ENCODE measurements around the gene PRKD2.

Gene PRKD2

DNA sequence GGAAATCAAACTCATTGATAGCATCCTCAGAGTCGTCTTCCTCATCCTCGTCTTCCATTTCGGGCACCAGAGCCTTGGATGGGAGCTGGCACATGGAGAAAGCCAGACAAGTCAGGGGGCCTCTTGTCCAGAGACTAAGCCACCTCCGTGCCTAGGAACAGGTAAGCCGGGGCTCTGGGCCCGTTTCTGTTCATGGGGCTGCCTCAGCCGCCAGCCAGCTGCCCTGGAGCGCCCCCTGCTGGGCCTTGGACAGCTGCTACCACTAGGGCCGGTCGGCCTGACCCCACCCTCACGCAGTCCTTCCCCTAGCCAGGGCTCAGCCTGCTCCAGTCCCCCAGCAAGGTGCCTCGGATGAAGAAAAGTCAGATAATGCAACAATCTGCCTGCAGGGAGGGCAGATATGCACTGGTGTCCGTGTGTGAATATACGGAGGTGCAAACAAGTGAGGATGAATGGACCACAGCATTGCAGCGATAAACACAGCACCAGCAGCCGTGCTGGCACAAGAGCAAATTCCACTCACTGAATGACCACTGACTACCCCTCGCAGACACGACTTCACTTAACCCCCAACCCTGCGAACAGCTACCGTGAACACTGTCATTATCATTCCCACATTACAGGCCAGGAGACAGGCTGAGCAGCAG, 11.9 kb upstream of the PRKD2 start:
- DNase-seq (ENCODE audit: low read depth, low spot score): no peak
- no peak overlapping the region for H3K4me3 ChIP-seq
- peaks cover 93% of the 10 kb centered on the region for H3K36me3 ChIP-seq (ENCODE audit: insufficient read depth, low read length)
- no peaks in the 10 kb centered on the region for H3K9me3 ChIP-seq (ENCODE audit: low read depth, low read length)
- no peak for TF ChIP-seq FOXP2 (optimal IDR thresholded peaks at IDR 0.05; ENCODE audit: control extremely low read depth, extremely low read length, insufficient read depth)
- TF ChIP-seq POLR2AphosphoS5 (IDR thresholded peaks at IDR 0.05; ENCODE audit: borderline replicate concordance, low read depth, low read length): no peak
- TF ChIP-seq EZH2 (IDR thresholded peaks at IDR 0.05): no peak
- H3K27ac ChIP-seq: no peak overlapping the region
- no peak overlapping the region for H3K9ac ChIP-seq (ENCODE audit: insufficient read length)

DNA sequence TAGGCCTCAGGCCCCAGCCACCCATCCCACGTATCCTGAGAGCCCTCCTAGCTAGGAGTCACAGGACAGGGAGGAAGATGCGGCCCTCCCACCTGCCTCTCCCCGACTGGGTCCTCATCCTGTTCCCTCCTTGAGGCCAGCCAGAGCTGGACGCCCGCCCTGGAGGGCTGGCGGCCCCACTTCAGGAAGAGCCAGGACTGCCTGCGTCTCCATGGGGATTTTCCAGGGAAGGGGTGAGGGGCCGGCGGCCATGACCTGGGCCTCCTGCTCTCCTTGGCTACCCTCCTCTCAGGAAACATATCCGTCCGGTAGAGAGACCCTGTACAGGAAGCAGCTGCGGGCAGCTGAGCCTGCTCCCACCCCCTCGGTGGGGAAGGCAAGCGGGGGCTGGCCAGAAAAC, 11.3 kb upstream of the PRKD2 start:
- no peak overlapping the region for H3K4me3 ChIP-seq
- DNase-seq (ENCODE audit: low read depth, low spot score): no peak
- H3K9me3 ChIP-seq (ENCODE audit: low read depth, low read length): no peaks in the 10 kb centered on the region
- TF ChIP-seq FOXP2 (optimal IDR thresholded peaks at IDR 0.05; ENCODE audit: control extremely low read depth, extremely low read length, insufficient read depth) (no peak), POLR2AphosphoS5 (IDR thresholded peaks at IDR 0.05; ENCODE audit: borderline replicate concordance, low read depth, low read length) (no peak), EZH2 (IDR thresholded peaks at IDR 0.05) (no peak)
- no peak overlapping the region for H3K9ac ChIP-seq (ENCODE audit: insufficient read length)
- no peak overlapping the region for H3K27ac ChIP-seq
- H3K36me3 ChIP-seq (ENCODE audit: insufficient read depth, low read length): peaks cover 93% of the 10 kb centered on the region; the same call in 1 of the 2 replicates

DNA sequence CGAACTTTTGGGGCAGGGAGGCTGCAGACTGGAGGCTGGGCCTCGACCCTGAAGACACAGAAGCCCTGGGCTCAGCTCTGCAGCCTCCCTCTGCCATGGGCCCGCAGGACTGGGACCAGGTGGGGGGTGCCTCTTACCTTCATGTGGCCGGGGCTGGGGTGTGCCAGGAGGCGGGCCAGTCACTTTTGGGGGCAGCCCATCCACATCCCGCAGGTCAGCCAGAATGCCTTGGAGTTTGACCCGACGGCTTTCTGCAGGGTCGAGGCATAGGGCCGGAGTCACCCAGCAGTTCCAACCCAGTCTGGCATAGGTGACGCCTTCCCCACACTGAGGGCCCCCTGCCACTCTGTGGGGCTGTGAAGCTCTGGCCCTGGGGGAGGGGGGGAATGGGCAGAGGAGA, 10.8 kb upstream of the PRKD2 start:
- Histone ChIP-seq H3K4me3 (no peak overlapping the region), H3K9me3 (ENCODE audit: low read depth, low read length) (no peaks in the 10 kb centered on the region), H3K27ac (no peak overlapping the region), H3K36me3 (ENCODE audit: insufficient read depth, low read length) (peaks cover 93% of the 10 kb centered on the region; the same call in 1 of the 2 replicates), H3K9ac (ENCODE audit: insufficient read length) (no peak overlapping the region)
- TF ChIP-seq FOXP2 (optimal IDR thresholded peaks at IDR 0.05; ENCODE audit: control extremely low read depth, extremely low read length, insufficient read depth) (no peak), EZH2 (IDR thresholded peaks at IDR 0.05) (no peak), POLR2AphosphoS5 (IDR thresholded peaks at IDR 0.05; ENCODE audit: borderline replicate concordance, low read depth, low read length) (no peak)
- no peak for DNase-seq (ENCODE audit: low read depth, low spot score)

GRCh38 chr19:46726971-46727501, 10.1 kb upstream of the PRKD2 start:
- H3K4me3 ChIP-seq: no peak overlapping the region
- no peak for DNase-seq (ENCODE audit: low read depth, low spot score)
- TF ChIP-seq EZH2 (IDR thresholded peaks at IDR 0.05) (no peak), POLR2AphosphoS5 (IDR thresholded peaks at IDR 0.05; ENCODE audit: borderline replicate concordance, low read depth, low read length) (no peak), FOXP2 (optimal IDR thresholded peaks at IDR 0.05; ENCODE audit: control extremely low read depth, extremely low read length, insufficient read depth) (no peak)
- peaks cover 94% of the 10 kb centered on the region; the same call in 1 of the 2 replicates for H3K36me3 ChIP-seq (ENCODE audit: insufficient read depth, low read length)
- H3K9ac ChIP-seq (ENCODE audit: insufficient read length): no peak overlapping the region
- H3K27ac ChIP-seq: no peak overlapping the region
- H3K9me3 ChIP-seq (ENCODE audit: low read depth, low read length): no peaks in the 10 kb centered on the region

- H3K27ac ChIP-seq: no peak overlapping the region
- H3K4me3 ChIP-seq: no peak overlapping the region
- no peaks in the 10 kb centered on the region for H3K9me3 ChIP-seq (ENCODE audit: low read depth, low read length)
- peaks cover 94% of the 10 kb centered on the region; the same call in 1 of the 2 replicates for H3K36me3 ChIP-seq (ENCODE audit: insufficient read depth, low read length)
- TF ChIP-seq EZH2 (IDR thresholded peaks at IDR 0.05): no peak
- TF ChIP-seq POLR2AphosphoS5 (IDR thresholded peaks at IDR 0.05; ENCODE audit: borderline replicate concordance, low read depth, low read length): no peak
- TF ChIP-seq FOXP2 (optimal IDR thresholded peaks at IDR 0.05; ENCODE audit: control extremely low read depth, extremely low read length, insufficient read depth): no peak
- H3K9ac ChIP-seq (ENCODE audit: insufficient read length): no peak overlapping the region
- DNase-seq (ENCODE audit: low read depth, low spot score): no peak
Measured at GRCh38 chr19:46726551-46726950, 9.6 kb upstream of the PRKD2 start.

DNA sequence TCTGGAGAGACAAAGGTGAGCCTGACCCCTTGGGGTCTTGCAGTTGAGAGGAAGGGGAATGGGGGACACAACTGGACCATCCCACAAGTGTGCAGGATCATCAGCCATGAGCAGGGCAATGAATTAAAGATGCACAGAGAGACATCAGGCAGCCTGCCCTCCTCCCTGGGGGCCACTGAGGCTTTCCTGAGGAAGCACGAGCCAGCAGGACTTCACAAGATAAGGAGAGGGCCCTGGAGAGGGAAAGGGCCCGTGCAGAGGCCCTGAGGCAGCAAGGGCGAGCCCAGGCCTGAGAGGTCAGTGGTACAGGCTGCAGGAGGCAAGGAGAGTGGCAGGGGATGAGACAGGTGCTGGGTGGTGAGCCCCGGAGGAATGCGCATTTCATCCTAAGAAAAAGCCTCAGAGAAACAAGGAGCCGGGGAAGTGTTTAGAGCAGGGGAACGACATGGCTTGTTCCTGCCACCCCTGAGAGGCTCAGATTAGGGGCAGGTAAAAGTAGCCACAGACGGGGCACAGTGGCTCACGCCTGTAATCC, 9.0 kb upstream of the PRKD2 start:
- Histone ChIP-seq H3K4me3 (no peak overlapping the region), H3K9ac (ENCODE audit: insufficient read length) (no peak overlapping the region), H3K27ac (no peak overlapping the region), H3K9me3 (ENCODE audit: low read depth, low read length) (no peaks in the 10 kb centered on the region), H3K36me3 (ENCODE audit: insufficient read depth, low read length) (peaks cover 94% of the 10 kb centered on the region; the same call in 1 of the 2 replicates)
- no peak for TF ChIP-seq POLR2AphosphoS5 (IDR thresholded peaks at IDR 0.05; ENCODE audit: borderline replicate concordance, low read depth, low read length)
- no peak for TF ChIP-seq FOXP2 (optimal IDR thresholded peaks at IDR 0.05; ENCODE audit: control extremely low read depth, extremely low read length, insufficient read depth)
- TF ChIP-seq EZH2 (IDR thresholded peaks at IDR 0.05): no peak
- DNase-seq (ENCODE audit: low read depth, low spot score): no peak

DNA sequence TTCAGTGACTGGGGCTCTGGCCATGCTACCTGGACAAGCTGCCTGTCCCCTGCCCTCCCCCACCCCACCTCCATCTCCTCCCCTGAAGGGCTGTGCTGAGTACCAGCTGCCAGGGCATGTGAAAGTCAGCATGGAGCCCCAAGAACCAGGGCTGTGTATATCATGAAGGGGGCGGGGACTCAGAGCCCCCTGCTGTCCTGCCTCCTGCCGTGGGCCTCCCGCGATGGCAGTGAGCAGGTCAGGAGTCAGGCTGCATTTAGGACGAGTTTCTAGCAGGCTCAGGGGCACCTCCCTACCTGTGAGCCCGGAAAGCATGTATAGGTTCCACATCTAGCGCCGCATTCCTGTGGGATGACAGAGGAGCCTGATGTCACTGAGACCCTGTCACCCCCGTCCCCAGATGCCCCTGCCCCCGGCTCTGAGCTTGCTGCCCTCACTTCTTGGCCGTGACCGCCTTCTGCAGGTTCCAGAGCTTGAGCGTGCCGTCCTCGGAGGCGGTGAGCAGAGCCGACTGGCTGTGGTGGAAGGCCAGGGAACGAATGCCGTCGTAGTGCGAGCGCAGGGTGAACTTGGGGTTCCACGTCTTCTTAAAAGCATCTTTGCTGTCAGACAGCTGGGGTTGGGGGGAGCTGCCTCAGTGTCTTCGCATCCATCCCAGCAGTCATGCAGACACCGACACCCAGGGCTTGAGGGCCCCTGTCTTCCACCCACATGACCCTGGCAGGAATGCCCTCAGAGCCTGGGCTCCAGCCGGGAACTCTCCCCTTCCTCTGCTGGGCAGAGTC, 8.3 kb upstream of the PRKD2 start:
- no peak for TF ChIP-seq POLR2AphosphoS5 (IDR thresholded peaks at IDR 0.05; ENCODE audit: borderline replicate concordance, low read depth, low read length)
- TF ChIP-seq EZH2 (IDR thresholded peaks at IDR 0.05): no peak
- no peak for TF ChIP-seq FOXP2 (optimal IDR thresholded peaks at IDR 0.05; ENCODE audit: control extremely low read depth, extremely low read length, insufficient read depth)
- Histone ChIP-seq H3K4me3 (no peak overlapping the region), H3K9me3 (ENCODE audit: low read depth, low read length) (no peaks in the 10 kb centered on the region), H3K36me3 (ENCODE audit: insufficient read depth, low read length) (peaks cover 94% of the 10 kb centered on the region; the same call in 1 of the 2 replicates), H3K27ac (no peak overlapping the region), H3K9ac (ENCODE audit: insufficient read length) (no peak overlapping the region)
- DNase-seq (ENCODE audit: low read depth, low spot score): no peak

DNA sequence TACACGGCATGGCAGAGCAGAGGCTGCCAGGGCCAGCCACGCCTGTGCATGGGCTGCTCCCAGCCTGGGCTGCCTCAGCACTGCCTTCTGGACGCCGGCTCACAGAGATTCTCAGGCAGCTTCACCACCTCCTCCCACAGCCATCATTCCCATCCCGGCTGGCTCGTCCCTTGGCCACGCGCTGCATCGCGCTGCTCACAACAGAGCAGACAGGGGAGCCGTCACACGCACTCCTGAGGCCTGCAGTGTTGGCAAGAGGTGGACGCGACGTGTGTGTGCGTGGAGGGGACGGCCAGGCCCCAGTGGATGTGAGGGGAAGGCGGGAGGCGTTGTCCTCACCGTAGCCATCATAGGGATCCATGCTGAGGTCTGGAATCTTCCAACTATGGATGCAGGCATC, 7.6 kb upstream of the PRKD2 start:
- H3K4me3 ChIP-seq: no peak overlapping the region
- H3K27ac ChIP-seq: no peak overlapping the region
- peaks cover 86% of the 10 kb centered on the region; the same call in 1 of the 2 replicates for H3K36me3 ChIP-seq (ENCODE audit: insufficient read depth, low read length)
- H3K9me3 ChIP-seq (ENCODE audit: low read depth, low read length): no peaks in the 10 kb centered on the region
- H3K9ac ChIP-seq (ENCODE audit: insufficient read length): no peak overlapping the region
- TF ChIP-seq POLR2AphosphoS5 (IDR thresholded peaks at IDR 0.05; ENCODE audit: borderline replicate concordance, low read depth, low read length): no peak
- no peak for TF ChIP-seq EZH2 (IDR thresholded peaks at IDR 0.05)
- no peak for TF ChIP-seq FOXP2 (optimal IDR thresholded peaks at IDR 0.05; ENCODE audit: control extremely low read depth, extremely low read length, insufficient read depth)
- no peak for DNase-seq (ENCODE audit: low read depth, low spot score)
